Endothelial cell of hepatic sinusoid (primary cell): ENCODE data around the gene SAMD4A.
"Not testable (repeated sequence)": the region's sequence is repeated elsewhere in the genome, so short reads cannot be mapped to it uniquely, and the experiment has no call there.

ENCODE experiments used
- in situ Hi-C: cut with HindIII; loops from 2 replicates; pipeline ENCODE4 v1.10.0; 2017; ENCODE audit warnings: low sequenced_read_pairs

SAMD4A gene

GRCh38 chr14:54789166-54789565 lies 222.2 kb downstream of the SAMD4A start:
- in situ Hi-C loops: no loop called here

GRCh38 chr14:54789781-54790480 lies 223.0 kb downstream of the SAMD4A start:
- in situ Hi-C loops: loop anchor here (5.0 kb wide), 1 partner anchor 238 kb away; no protein-coding TSS in a partner anchor

- in situ Hi-C loops: loop anchor here (5.0 kb wide), 1 partner anchor 239 kb away; no protein-coding TSS in a partner anchor
Observed at GRCh38 chr14:54791001-54791400, 224.1 kb downstream of the SAMD4A start.

DNA sequence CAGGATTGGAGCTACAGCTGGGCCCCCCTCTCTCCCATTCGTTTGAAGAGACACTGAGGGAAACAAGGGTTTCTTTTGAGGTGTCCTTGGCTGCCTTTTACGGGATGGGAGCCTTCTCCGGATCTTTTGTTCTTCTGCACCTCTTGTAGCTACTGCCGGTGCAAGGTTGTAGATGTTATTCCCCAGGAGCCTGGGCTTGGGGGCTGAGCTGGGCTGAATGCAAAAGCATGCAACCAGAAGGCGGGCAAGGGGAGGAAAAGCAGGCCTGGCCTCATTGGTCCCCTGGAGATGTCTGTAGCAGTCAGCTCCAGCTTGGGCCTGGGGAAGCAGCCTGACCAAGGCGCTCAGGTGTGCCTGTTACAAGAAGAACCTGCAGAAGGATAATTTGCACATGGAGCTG lies 225.4 kb downstream of the SAMD4A start:
- in situ Hi-C loops: loop anchor here (5.0 kb wide), 1 partner anchor 240 kb away; no protein-coding TSS in a partner anchor

GRCh38 chr14:54794159-54794558 lies 227.2 kb downstream of the SAMD4A start:
- in situ Hi-C loops: loop anchor here (5.0 kb wide), 1 partner anchor 242 kb away; no protein-coding TSS in a partner anchor

- in situ Hi-C loops: loop anchor here (5.0 kb wide), 1 partner anchor 242 kb away; no protein-coding TSS in a partner anchor
Observed at GRCh38 chr14:54794796-54795195, 227.9 kb downstream of the SAMD4A start.

GRCh38 chr14:54796961-54797360 lies 230.0 kb downstream of the SAMD4A start:
- in situ Hi-C loops: no loop called here

DNA sequence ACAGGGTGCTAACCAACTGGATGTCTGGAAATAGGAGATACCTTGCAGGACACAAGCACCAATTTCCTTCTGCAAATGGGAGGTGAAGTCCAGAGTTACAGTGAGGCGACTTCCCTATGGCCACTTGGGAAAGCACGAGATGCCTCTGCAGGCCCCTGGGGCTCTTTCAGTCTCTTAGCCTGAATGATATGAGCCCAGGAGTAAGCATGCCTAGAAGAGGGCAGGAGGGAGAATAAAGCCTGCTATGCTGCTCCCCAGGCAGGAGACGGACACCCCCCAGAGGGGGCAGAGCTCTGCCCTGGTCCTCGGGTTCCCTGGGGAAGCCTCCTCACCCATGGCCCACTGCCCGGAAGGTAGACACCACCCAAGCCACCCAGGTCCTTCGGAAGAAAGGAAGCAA lies 230.6 kb downstream of the SAMD4A start:
- in situ Hi-C loops: no loop called here

- in situ Hi-C loops: no loop called here
Observed at GRCh38 chr14:54797986-54798385, 231.1 kb downstream of the SAMD4A start.

- in situ Hi-C loops: no loop called here
Observed at GRCh38 chr14:54798465-54799124, 231.7 kb downstream of the SAMD4A start.

- in situ Hi-C loops: not testable (repeated sequence)
Observed at GRCh38 chr14:54801482-54801881, 234.6 kb downstream of the SAMD4A start.

DNA sequence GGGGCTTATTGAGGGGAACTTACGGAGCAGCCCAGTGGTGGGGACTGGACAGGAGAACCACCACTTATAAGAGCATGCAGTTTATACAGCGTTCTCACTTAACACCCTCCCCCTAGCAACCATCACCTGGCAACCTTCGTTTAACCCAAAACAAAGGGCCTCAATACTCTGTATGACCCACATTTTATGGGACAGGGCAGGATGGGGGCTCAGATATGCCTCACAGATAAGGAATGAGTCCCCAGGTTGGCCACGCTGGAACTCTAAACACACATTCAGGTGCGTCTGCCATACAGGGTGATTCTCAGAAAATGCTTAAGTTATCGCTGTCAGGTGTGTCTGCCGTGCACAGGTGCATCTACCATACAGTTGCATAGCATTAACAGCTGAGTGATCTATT lies 236.5 kb downstream of the SAMD4A start:
- in situ Hi-C loops: no loop called here

- in situ Hi-C loops: no loop called here
Observed at GRCh38 chr14:54803926-54804537, 237.1 kb downstream of the SAMD4A start.

GRCh38 chr14:54804538-54805041 lies 237.7 kb downstream of the SAMD4A start:
- in situ Hi-C loops: no loop called here

- in situ Hi-C loops: no loop called here
Observed at GRCh38 chr14:54805070-54805444, 238.1 kb downstream of the SAMD4A start.

DNA sequence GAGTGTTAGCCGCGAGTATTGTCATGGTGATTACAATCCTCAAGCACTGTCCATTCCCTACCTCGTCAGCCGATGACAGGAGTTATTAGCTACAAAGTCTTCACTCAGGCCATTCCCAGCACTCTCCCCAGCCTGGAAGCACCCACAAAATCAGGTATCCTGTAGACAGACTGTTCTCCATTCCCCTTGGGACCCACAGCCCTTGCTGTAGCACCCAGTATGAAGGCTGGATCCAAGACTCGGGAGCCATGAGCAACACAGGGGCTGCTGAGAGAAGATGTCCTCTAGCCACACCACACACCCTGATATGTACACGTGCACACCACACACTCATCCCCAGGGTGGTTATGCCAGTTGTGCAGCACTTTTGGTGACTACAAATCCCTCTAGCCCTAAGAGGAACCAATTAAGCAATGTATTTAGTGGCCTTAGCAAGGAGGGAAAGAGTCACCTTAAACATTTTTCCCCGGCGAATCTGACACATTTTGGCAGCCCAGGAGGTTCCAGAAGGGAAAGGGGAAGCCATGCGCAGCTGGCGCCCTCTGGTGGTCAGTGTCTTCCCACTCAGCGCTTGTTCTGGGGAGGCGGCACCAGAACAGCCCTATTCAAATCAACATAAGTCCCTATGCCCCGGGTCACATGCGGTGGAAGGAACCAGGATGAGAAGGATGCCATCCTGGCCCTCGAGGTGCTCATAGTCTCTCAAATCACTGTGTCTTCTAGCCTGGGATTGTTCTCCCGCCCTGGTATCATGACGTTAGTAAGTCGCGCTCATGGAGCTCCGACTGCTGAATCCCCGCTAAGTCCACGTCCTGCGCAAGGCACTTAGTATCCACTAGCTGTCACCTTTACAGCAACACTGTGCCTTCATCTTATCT lies 238.8 kb downstream of the SAMD4A start:
- in situ Hi-C loops: no loop called here

DNA sequence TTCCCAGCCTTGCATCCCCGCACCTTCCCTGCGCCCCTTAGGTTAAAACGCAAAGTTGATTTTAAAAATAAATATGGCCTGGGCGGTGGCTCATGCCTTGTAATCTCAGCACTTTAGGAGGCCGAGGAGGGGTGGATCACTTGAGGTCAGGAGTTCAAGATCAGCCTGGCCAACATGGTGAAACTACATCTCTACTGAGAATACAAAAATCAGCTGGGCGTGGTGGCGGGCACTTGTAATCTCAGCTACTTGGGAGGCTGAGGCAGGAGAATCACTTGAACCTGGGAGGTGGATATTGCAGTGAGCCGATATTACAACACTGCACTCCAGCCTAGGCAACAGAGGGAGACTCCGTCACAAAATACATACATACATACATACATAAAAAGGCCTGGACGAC lies 239.7 kb downstream of the SAMD4A start:
- in situ Hi-C loops: no loop called here

DNA sequence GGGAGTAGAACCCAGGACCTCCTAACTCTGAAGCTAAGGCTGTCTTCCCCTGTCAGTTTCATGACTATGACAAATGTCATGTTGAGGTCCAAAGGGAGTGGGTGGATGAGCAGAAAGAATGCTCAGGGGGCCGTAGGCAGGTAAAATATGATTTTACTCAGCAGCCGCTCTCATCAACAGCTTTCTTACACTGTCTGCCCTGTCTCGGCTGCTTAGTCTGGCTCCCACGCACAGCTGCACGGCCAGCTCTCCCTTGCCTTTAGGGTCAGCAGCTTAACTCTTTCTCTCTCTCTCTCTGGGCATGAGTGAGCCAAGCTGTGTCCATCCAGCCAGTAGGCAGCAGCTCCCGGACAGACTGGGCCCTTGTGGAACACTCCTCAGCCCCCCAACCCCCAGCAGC lies 240.5 kb downstream of the SAMD4A start:
- in situ Hi-C loops: no loop called here

DNA sequence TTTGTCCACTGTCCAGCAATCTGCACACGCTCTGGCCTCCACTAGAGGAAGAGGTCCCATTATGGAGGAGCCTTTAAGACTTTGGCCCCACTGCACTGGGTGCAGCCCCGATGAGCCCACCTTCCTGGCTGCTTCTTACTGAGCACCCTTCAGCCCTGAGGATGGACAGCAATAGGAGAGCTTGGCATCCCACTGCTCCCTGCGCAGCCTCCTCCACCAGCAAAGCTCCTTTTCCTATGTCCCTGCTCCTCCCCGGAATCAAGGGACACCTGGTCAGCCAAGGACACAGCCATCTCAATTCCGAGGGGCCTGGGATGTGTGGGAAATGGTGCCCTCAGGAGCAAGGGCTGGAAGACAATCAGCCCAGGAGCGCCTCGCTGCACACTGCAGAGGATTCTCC lies 241.0 kb downstream of the SAMD4A start:
- in situ Hi-C loops: no loop called here

- in situ Hi-C loops: no loop called here
Observed at GRCh38 chr14:54808326-54809161, 241.6 kb downstream of the SAMD4A start.
